Liver (tissue), 9 donors: ENCODE measurements around the gene FAHD2A. TPM values are rescaled to one million over a fixed set of nuclear protein-coding genes. Genes with fewer than 3 reads are reported as not detected.

ENCODE experiments used
- DNase-seq: peaks from one replicate; pipeline ENCODE4 v3.0.0-alpha.2; 2017; ENCODE audit warnings: low spot score
- H3K27ac ChIP-seq, 2 donors: one replicate each; pipeline ENCODE4 v1.7.0; 2013; ENCODE audit warnings: inconsistent platforms in 2 of 2, low read length in 2 of 2, control low read depth in 1 of 2, low read depth in 1 of 2, mild to moderate bottlenecking in 1 of 2
- H3K27me3 ChIP-seq, 4 donors: one replicate each; pipeline versions ENCODE4 v1.6.1 to v1.7.0; 2013; ENCODE audit warnings: low read length in 3 of 4, inconsistent platforms in 1 of 4, mild to moderate bottlenecking in 1 of 4, moderate library complexity in 1 of 4; ENCODE audit not compliant: control insufficient read depth in 4 of 4, insufficient read depth in 4 of 4
- H3K36me3 ChIP-seq, 4 donors: one replicate each; pipeline versions ENCODE4 v1.6.1 to v1.7.0; 2013; ENCODE audit warnings: low read length in 3 of 4, mild to moderate bottlenecking in 3 of 4, low read depth in 1 of 4, moderate library complexity in 1 of 4; ENCODE audit not compliant: control insufficient read depth in 4 of 4, insufficient read depth in 3 of 4
- H3K4me1 ChIP-seq, 4 donors: one replicate each; pipeline versions ENCODE4 v1.6.1 to v1.7.0; 2013; ENCODE audit warnings: low read length in 3 of 4, mild to moderate bottlenecking in 3 of 4, moderate library complexity in 1 of 4; ENCODE audit not compliant: control insufficient read depth in 4 of 4, insufficient read depth in 4 of 4
- H3K4me3 ChIP-seq, 3 donors: one replicate each; pipeline versions ENCODE4 v1.6.1 to v1.7.0; 2013; ENCODE audit warnings: low read length in 3 of 3, control low read depth in 1 of 3, low read depth in 1 of 3, mild to moderate bottlenecking in 1 of 3
- H3K9ac ChIP-seq, 2 donors: one replicate each; pipeline ENCODE4 v1.7.0; 2013; ENCODE audit warnings: low read length in 2 of 2, mild to moderate bottlenecking in 2 of 2, moderate library complexity in 2 of 2, control low read depth in 1 of 2, low read depth in 1 of 2
- H3K9me3 ChIP-seq, 4 donors: one replicate each; pipeline versions ENCODE4 v1.6.1 to v1.7.0; 2013; ENCODE audit warnings: low read length in 3 of 4; ENCODE audit not compliant: control insufficient read depth in 4 of 4
- ATF3 ChIP-seq: IDR thresholded peaks from 2 replicates; pipeline ENCODE4 v1.6.1; 2016; ENCODE audit warnings: antibody characterized with exemption
- CTCF ChIP-seq: fragments of 150-350 bp; IDR thresholded peaks from 2 replicates; pipeline ENCODE4 v1.5.1; 2017; ENCODE audit warnings: improper control_type of control experiment, low read depth, low read length; ENCODE audit not compliant: missing input control
- EGR1 ChIP-seq, 2 donors: IDR thresholded peaks; 2 replicates each; pipeline ENCODE4 v1.6.1; 2016 to 2018; ENCODE audit warnings: antibody characterized with exemption in 2 of 2, low read depth in 2 of 2
- FOXA2 ChIP-seq: IDR thresholded peaks from 2 replicates; pipeline ENCODE4 v1.6.1; 2016; ENCODE audit warnings: antibody characterized with exemption
- HNF4A ChIP-seq, 2 donors: conservative IDR thresholded peaks; 2 replicates each; pipeline ENCODE4 v1.6.1; 2016; ENCODE audit warnings: antibody characterized with exemption in 2 of 2, mild to moderate bottlenecking in 2 of 2
- JUND ChIP-seq, 2 donors: IDR thresholded peaks; 2 replicates each; pipeline ENCODE4 v1.6.1; 2016; ENCODE audit warnings: antibody characterized with exemption in 2 of 2
- MAX ChIP-seq: IDR thresholded peaks from 2 replicates; pipeline ENCODE4 v1.6.1; 2016; ENCODE audit warnings: antibody characterized with exemption
- NR2F2 ChIP-seq: IDR thresholded peaks from 2 replicates; pipeline ENCODE4 v1.6.1; 2016; ENCODE audit warnings: antibody characterized with exemption
- REST ChIP-seq: IDR thresholded peaks from 2 replicates; pipeline ENCODE4 v1.6.1; 2016; ENCODE audit warnings: antibody characterized with exemption, mild to moderate bottlenecking
- RXRA ChIP-seq, 2 donors: IDR thresholded peaks; 2 replicates each; pipeline ENCODE4 v1.6.1; 2017 to 2018; ENCODE audit warnings: antibody characterized with exemption in 2 of 2, mild to moderate bottlenecking in 1 of 2
- SP1 ChIP-seq: IDR thresholded peaks from 2 replicates; pipeline ENCODE4 v1.6.1; 2018; ENCODE audit warnings: antibody characterized with exemption, mild to moderate bottlenecking
- TAF1 ChIP-seq: conservative IDR thresholded peaks from 2 replicates; pipeline ENCODE4 v1.6.1; 2016; ENCODE audit warnings: antibody characterized with exemption, mild to moderate bottlenecking
- YY1 ChIP-seq: IDR thresholded peaks from 2 replicates; pipeline ENCODE4 v1.6.1; 2016; ENCODE audit warnings: antibody characterized with exemption, mild to moderate bottlenecking
- WGBS: extraction: QIAGEN DNeasy Blood & Tissue Kit; methylation state at CpG from one replicate; pipeline ENCODE4 v1.1.7; 2013; 5-methylcytosine and 5-hydroxymethylcytosine counted together
- polyA plus RNA-seq, 2 donors: library from polyadenylated mRNA; stranded (reverse) in 1 of 2; unstranded in 1 of 2; fragments of 200-250 nt in 1 of 2; fragments of >200 nt in 1 of 2; fragmentation: Nextera tagmentation in 1 of 2; extraction: Ambion mirVana in 1 of 2; gene quantifications; one replicate each; pipeline versions ENCODE4 v1.2.1 to v1.2.3, GENCODE V29; 2013 to 2015
- total RNA-seq, 2 donors: library from RNA; depleted of rRNA; stranded (reverse); fragments of >200 nt; gene quantifications; one replicate each; pipeline ENCODE4 v1.2.3, GENCODE V29; 2014
- donor health status: healthy.
- donor health status: healthy.
- donor health status: healthy.
- donor health status: healthy.
- donor health status: healthy.

Gene FAHD2A
- total and polyA plus RNA-seq, 4 donors = 20.1 to 105 (median 69.3) TPM

GRCh38 chr2:95353055-95353575, 49.4 kb upstream of the FAHD2A start:
- WGBS = 94% methylated on average over 10 of the region's 10 CpGs
- no peak overlapping the region for H3K27ac ChIP-seq
- H3K36me3 ChIP-seq = no peaks in the 10 kb centered on the region
- TF ChIP-seq NR2F2 (no peak), REST (no peak), CTCF (no peak), EGR1 (IDR thresholded peaks at IDR 0.05; ENCODE audit: low read depth in 2 of 2) (no peak), JUND (IDR thresholded peaks at IDR 0.05) (no peak), YY1 (no peak)
- no peak for DNase-seq
- no peaks in the 10 kb centered on the region for H3K4me1 ChIP-seq
- H3K4me3 ChIP-seq = no peak overlapping the region
- no peaks in the 10 kb centered on the region for H3K9me3 ChIP-seq
- no peaks in the 10 kb centered on the region for H3K27me3 ChIP-seq
- no peak overlapping the region for H3K9ac ChIP-seq

GRCh38 chr2:95353613-95354468, 48.7 kb upstream of the FAHD2A start:
- Histone ChIP-seq H3K27me3 (no peaks in the 10 kb centered on the region), H3K4me3 (no peak overlapping the region), H3K4me1 (no peaks in the 10 kb centered on the region), H3K36me3 (no peaks in the 10 kb centered on the region), H3K9ac (no peak overlapping the region), H3K27ac (no peak overlapping the region), H3K9me3 (no peaks in the 10 kb centered on the region)
- TF ChIP-seq ATF3 (no peak), MAX (no peak)
- DNase-seq = no peak
- 88% methylated on average over 22 of the region's 22 CpGs for WGBS

- H3K4me3 ChIP-seq = no peak overlapping the region
- H3K27me3 ChIP-seq = no peaks in the 10 kb centered on the region
- no peak overlapping the region for H3K9ac ChIP-seq
- no peak overlapping the region for H3K27ac ChIP-seq
- no peaks in the 10 kb centered on the region for H3K4me1 ChIP-seq
- no peaks in the 10 kb centered on the region for H3K9me3 ChIP-seq
- WGBS = 97% methylated on average over 5 of the region's 5 CpGs
- H3K36me3 ChIP-seq = no peaks in the 10 kb centered on the region
- DNase-seq = no peak
- TF ChIP-seq NR2F2 (no peak), RXRA (IDR thresholded peaks at IDR 0.05) (no peak), CTCF (no peak), EGR1 (IDR thresholded peaks at IDR 0.05; ENCODE audit: low read depth in 2 of 2) (no peak), HNF4A (conservative IDR thresholded peaks at IDR 0.05) (no peak), SP1 (no peak), FOXA2 (no peak), REST (no peak), TAF1 (no peak), YY1 (no peak)
Observed at GRCh38 chr2:95354469-95354901, 48.0 kb upstream of the FAHD2A start.
